CD1c-positive myeloid dendritic cell (primary cell): Measurements from ENCODE around the gene RUNX2.

Experiments used
- DNase-seq: peaks from one replicate; pipeline ENCODE4 v3.0.0-alpha.2; 2016; ENCODE audit errors: extremely low spot score

The RUNX2 gene

DNA sequence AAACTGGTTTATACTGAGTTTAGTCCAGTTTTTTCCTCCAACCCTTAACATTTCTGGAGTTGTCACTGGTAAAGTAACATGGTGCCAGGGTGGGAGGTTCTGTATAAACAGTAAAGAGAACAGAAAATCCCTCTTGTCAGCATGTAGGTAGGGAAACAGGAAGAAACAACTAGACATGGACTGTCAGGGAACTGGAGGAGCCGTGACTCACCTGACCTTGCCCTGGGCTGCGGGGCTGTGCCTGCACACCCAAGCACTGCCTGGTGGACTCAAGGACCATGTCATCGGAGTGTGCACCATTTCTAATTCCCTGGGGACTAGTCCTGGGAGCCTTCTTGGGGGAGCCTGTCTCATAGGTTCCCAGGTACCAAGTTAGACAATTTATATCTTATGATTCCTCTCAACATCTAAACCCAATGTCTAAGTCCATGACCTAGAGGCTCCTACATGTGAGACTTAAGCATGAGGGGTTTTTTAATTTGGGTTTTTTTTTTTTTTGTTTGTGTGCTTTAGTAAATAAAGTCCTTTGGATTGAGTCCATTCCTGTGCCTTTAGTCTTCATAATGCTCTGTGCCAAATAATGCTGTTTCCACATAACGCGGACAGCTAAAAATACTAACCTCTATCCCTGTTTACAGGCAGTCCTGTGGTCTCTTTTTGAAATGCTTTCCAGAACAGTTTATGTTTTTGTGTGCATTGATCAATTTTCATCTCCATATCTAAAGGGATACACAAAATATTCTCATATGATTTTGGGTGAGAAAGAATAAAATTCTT lies 186.5 kb downstream of the RUNX2 start:
- peak; percentile 68 for DNase-seq

DNA sequence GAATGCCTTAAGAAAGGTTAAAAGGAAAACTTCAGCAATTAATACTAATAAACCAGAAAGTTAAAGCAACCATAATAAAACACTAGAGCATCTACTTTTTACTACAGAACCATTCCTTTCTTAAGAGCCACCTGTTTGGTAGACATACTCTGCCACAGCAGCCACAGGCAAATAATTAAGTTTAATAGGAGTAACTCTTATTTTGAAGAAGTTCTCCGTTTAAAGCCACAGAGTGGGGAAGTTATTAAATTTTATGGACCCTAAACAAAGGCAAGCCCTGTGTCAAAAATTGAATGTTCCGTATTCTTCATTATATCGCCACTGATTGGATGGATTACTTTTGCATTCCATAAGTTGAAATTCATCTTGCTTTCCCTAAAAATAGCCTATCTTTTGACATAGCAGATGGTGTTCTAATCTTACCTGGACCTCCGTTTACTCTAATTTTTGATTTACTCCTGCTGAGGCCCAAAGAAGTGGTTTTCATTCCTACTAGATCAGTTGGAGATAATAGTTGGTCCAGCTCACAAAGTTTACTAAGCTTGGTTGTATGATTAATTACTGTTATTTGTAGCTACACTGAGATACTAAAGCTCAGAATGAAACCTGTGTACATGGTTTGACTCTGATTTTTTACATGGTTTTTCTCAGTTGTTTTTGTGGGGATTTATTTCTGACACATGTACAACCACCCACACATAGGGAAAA lies 190.0 kb downstream of the RUNX2 start:
- DNase-seq = no peak

DNA sequence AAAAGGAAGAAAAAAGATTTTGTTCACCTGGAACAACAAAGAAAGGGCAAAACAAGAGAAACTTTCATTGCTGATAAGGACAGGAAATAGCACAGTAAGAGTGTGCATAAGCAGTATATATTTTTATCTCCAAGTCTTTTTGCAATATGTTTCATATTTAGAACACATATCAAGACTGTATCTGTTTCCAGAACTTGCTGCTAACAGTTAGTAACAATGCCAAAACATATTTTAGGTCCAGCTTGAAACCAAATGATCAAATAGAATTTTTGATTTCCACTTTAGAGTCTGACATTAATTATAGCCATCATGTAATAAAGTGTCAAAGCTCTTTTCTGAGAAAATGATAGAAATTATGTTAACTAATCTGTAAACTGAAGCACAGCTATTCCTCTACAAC lies 193.1 kb downstream of the RUNX2 start:
- no peak for DNase-seq

DNA sequence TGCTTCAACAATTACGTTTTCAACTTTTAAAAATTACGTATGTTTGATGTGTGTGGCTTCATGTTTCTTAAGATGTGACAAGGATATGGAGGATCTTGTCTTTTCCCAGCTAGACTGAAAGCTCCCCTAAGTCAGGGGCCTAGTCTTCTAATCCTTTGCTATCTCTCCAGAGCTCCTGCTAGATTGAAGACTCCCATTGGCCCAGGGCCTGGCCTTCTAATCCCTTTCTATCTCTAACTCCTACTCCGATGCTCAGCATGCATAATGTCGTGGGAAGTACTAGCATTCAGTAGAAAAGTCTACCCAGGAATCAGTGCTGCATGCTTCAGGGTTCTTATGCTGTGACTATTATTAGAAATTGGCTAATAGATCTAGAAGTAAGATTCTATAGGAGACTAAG lies 194.4 kb downstream of the RUNX2 start:
- DNase-seq = no peak

DNA sequence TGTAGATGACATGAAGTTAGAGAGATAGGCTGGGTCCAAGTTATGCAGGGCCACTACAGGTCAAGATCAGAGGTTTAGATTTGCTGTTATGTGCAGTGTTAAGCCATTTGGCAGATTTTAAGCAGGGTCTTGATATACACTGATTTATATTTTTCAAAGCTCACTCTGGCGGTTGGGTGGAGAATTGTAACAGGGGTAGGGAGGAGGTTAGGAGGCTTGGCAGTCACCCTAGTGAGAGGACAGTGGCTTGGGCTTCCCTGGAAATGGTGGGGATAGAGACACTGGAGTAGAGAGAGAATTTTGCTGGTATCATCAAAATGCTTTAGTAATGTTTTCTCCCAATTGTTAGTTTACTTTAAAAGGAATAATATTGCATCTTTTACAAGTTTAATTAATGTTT lies 199.1 kb downstream of the RUNX2 start:
- no peak for DNase-seq

DNA sequence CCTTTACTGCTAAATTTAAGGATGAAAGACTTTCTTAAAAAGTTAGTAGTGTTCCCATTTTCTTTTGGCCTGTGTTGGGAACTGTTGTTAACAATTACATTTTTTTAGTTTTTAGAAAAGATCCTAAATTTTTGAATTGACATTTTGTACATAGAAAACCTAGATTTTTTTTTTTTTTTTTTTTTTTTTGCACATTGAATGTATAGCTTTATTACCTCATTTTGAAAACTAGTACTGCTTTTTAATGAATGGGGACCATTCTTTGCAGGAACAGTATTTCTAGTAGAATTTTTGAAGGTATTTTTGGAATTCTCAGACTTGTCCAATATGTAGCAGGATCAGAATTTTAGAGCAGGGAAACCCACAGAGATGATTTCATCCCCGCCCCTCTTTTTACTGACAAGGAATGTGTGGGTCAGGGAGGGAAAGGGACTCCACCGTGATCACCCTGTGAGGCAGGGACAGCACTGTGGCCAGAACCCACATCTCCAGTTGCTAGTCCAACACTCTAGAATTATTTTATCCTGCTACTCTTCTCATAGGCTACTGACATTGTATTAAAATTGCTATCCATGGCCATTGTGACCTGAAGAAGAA lies 204.0 kb downstream of the RUNX2 start:
- no peak for DNase-seq

DNA sequence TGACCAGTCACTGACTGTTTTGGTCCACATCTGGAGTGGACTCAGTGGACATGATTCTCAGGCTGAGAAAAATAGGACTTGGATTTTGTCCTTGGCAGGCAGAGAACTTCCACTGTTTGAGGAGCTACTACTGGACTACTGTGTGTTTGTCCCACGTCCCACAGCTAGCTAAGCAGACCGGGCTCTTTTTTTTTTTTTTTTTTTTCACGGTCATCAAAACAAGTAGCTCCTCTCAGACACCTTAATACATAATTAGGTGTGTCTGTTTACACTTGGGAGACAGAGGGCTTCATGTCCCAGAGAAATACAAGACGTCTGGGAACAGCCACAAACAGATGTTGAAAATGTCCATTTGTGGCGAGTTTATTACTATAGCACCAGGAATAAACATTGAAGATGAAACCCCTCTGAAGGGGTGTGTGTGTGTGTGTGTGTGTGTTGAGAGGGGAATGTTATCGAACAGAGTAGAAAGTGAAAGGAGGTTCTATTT lies 204.6 kb downstream of the RUNX2 start:
- DNase-seq = no peak

DNA sequence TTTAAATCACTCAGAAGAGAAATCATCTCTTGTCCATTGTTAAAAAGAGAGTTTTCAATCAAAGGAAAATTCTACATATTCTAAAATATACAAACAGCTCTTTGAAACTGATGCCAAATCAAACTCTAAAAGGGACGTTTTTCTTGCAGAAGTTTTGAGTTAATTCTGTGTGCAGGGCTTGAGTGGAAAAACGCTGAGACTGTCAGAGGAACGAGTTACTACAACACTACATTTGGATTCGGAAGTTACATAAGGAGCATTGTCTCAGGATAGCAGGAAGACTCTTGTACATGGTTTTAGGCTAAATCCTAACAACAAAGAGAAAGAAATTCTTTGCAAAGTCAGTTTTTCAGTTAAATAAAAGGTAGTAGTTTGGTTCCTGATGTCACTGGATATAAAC lies 205.3 kb downstream of the RUNX2 start:
- DNase-seq = no peak

DNA sequence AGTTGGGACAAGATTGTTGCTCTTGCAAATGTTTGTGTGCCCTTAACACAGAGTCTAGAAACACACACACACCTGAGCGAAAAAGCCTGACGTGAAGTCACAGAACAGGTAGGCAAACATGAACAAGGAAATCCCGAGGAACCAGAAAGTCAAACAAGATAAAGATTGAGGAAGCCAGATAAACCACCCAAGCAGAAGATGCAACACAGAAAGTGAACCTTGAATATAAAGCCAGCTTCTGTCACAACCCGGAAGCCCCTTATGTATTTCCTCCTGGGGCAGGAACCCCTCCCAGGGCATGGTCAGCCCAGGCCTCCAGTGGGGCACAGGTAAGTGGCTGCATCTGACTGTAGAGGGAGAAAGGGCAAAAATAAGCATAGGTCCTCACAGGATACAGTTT lies 207.8 kb downstream of the RUNX2 start:
- DNase-seq = no peak

DNA sequence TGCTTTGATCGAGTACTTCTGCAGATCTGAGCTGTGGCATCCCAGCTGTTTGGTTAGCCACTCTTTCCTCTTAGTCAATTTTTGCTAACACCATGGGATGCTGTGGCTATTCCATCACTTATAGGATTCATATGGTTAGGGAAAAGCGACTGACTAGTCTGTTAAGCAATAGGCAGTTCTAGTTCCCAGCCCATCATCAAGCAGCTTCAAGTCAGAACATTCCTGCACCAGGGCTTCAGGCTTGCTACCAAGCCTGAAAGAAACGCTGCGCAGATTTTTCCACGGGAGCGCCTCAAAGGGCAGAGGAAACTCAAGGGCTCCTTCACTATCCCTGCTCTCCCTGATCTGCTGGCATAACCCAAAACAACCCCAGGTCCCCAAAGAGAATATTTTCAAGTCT lies 209.4 kb downstream of the RUNX2 start:
- no peak for DNase-seq

DNA sequence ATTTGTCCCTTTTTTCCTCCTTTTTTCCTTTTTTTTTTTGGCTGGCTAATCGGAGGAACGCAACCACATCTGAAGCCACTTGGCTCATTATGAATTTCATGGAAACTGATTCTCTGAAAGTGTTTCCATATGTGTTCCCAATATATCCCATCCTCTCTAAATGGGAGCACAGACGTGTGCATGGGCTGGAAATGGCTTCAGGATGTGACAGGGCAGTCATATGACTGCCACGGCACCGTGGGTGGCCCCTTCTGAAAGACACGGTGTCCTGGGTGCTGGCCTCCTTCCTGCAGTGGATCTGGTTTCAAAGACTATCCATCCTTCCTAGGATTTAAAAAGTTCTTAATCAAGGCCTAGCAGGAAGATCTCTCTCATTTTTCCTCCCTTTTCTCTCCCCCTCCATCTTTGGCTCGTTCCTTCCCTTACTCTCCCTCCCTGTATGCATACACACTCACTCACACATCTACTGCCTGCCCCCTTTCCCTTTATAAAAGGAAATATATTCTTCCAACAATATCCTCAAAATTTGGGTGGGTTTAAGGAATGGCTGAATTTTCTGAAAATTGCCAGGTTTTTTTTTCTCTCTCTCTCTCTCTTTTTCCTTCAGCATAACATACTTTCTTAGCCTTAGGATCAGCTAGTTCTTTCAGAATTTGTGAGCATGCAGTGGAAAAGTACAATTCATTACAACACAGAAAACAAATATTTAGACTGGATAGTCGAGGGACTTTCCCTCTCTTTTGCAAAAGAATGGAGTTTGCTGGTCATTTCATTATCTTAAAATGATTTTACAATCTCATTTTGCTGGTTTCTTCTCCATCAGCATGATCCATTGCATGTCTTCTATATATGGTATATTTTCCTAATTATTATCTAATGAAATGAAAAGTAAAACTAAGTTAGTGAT lies 210.8 kb downstream of the RUNX2 start:
- DNase-seq = no peak

DNA sequence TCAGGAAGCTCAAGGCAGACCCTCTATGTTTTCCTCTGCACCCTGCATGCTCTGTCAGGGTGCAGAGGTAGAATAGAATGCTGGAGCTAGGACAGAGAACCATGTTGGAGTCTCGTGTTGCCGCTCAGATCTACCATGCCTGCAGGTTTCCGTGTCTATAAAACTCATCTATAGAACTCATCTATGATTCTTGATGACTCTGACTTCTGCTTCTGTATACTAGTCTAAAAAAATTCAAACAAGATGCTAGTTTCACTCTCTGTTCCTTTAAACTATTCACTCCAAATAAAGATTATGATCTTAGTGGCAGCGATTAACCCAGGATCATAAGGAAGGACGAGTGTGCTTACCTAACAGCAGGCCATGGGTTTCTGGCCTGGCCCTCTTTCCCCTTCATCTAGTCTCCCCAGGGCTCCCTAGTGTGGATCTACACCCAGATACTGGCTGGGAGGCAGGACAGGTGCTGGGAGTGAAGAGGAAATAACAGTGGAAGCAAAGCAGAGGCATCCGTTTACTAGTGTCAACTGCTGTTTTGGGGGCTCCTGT lies 212.3 kb downstream of the RUNX2 start:
- DNase-seq = peak; percentile 16

DNA sequence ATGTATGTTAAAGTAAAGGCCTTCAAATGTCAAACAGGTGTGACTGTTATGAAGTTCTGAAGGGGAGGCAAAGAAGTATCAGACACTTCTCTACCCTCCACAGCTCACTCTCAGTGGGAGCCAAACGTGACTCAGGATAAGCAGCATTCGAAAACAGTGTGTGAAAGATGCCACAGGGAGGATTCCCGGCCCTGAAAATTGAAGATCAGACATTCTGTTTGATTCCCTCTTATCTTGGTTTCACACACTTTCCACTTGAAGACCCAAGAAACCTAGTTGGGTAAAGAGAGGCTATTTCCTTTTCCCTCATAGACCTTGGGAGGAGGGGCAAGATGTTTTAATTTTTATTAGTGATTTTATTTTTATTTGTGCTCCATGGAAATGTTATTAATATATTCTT lies 213.8 kb downstream of the RUNX2 start:
- no peak for DNase-seq

DNA sequence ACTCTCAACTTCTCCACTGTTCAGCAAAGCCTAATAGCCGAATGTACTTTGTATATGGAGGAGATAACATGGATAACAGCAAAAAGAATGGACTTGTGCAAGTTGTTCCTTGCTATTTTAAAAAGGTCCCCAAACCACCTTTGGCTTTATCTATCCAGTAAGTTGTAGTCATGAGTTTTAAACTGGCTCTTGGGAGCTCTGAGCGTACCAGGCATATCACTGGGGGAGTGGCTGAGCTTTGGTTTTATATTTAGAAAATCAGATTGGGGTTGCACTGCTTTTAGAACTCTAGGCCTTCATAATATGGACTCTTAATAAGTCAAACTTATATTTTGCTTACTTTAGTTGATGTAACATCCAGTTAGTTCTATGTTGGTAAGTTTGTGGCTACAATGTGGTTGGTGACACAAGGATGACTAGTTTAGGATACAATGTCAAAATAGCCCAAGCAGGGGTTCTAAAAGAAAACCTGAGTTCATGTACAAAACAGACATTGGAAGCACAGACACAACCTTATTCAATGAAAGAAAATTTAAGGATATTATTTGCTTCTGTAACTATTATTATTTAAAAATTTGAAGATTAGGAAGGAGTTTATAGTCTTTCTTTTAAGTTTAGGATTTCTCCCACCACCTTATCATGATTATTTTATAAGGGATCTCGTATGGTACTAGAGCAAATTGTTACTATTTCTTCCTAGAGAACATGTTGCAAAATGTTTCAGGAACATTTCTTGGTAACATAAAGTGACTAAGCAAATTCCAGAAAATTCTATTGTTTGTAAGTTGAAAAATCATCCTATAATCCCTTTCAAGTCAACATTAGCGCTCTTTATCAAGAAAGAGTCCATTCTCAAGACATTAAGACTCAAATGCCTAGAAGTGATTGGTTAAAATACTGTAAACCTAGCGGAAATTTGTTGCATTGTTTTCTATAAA lies 215.4 kb downstream of the RUNX2 start:
- DNase-seq = no peak

DNA sequence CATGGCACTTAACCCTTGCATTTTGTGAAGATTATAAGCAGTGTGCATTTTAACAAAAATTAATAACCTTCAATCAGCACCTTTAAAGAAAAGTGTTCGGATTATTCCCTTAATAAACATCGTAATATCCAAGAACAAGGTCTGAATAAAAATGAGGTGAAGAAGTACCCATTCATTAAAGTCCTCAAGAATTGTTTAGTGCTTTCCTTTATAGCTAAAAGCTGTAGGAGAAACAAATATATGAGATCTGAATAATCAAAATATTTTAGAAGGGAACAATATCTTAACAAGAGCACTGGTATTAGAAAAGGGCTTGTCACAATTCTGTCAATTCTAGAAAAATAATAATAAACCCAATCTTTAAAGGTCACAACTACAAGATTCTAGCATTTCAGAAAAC lies 217.3 kb downstream of the RUNX2 start:
- DNase-seq = no peak

DNA sequence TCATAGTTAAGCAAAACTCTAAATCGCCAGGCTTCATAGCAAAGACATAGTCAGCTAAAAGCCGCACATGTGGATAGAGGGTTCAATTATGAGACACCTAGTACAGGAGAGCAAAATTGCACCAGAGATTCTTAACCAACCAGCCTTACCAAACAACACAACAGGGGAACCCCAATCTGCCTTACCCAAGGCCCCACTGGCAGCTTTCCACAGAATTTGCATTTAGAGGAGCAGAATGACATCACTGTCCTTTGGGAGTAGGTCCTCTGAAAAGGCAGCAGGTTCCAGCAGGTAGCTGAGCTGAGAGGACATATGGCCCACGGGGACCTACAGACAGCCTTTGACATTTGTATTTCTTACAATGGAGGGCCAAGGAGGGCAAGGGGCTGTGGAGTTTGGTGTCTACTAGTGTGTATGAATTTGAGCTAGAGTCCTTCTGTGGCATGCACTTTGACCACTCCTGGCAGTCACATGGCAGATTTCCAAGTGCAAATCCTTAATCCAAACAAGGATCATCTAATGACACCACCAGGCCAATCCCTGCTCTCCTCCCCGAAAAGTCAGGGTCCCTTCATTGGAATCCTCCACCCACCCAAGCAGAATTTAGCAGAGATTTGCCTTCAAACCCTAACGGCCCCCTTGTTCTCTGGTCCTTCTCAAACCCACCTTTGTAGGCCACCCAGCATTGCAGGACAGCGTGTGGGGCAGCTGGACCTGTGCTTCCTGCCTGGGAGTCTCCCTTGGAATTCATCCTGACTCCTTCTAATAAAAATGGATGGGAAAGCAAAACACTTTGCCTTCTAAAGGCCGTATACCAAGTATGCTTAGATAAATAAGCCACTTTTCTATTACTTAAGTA lies 220.8 kb downstream of the RUNX2 start:
- DNase-seq = no peak

DNA sequence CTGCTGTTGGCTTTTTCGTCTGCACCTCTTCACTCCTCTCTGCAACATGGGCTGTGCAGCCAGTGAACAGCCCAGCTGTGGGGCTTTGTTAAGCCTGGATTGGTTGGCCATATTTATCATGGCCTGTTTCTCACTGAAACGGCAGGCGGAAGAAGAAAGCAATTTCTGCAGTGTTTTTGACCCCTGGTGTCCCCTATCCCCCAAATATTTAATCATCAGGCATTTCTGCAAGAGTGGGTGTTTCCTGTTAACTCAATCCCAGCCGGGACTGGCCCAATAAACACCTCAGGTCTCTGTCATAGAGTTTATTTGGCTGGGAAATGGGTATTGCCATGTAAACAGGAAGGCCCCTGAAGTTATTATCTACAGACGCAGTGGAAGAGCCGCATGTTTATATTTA lies 224.4 kb downstream of the RUNX2 start:
- no peak for DNase-seq

DNA sequence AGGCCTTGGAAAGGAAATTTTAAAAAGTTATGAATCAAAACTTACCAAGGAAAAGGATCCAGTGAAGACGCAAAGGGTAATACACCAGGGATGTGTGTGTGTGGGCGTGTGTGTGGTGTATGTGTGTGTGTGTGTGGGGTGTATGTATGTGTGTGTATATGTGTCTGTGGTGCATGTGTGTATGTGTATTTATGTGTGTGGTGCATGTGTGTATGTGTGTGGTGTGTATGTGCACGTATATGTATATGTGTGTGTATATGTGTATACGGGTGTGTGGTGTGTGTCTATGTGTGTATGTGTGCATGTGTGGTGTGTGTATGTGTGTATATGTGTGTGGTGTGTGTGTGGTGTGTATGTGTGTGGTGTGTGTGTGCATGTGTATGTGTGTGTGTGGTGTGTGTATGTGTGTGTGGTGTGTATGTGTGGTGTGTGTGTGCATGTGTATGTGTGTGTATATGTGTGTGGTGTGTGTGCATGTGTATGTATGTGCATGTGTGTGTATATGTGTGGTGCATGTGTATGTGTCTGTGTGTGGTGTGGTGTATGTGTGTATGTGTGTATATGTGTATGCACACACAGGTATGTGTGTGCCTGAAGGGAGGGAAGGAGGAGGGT lies 225.7 kb downstream of the RUNX2 start:
- no peak for DNase-seq

DNA sequence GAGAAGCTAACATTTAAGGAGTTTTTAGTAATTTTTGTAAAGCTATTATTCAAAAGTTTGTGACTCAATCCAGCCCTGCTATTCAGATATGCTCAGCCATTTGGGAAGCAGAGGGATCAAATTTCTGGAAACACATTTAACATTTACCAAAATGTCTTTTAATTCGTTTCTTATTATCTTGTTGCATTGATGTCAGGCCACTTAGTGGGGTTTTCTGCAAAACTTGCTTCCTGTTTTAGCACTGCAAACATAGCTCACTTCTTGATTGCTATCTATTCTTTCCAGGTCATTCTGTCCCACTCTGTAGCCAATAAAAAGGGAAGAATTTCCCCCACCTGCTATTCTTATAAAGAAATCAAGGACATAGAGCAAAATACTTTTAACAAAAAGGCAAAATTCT lies 226.5 kb downstream of the RUNX2 start:
- DNase-seq = no peak
